HCT116 (cell line): Measurements from ENCODE around the gene MCF2L2. TPM values are rescaled to one million over a fixed set of nuclear protein-coding genes. Genes with fewer than 3 reads are reported as not detected.

ENCODE experiments used
- ATAC-seq: fragments of 200-7000 bp; cut with Tn5 transposase; 2 replicates; pipeline ENCODE4 v1.9.1; 2020; ENCODE audit warnings: mild to moderate bottlenecking, moderate library complexity
- BruUV-seq: library from RNA; stranded (reverse); fragments of 400-500 nt; replicated peaks from 2 replicates; lab custom pipeline; 2021; lab: Mats Ljungman, UMichigan
- CTCF ChIA-PET: fragments of 300-600 bp; sonication (Branson Sonifier 250); formaldehyde crosslinking; loops from one replicate; lab custom pipeline; 2021; ENCODE audit warnings: antibody characterized with exemption; lab: Charles Lee
- POLR2A ChIA-PET: fragments of 300-600, 350-600 bp; sonication (Branson Sonifier 250); formaldehyde crosslinking; loops from one replicate; lab custom pipeline; 2021; ENCODE audit warnings: antibody characterized with exemption; lab: Charles Lee
- RAD21 ChIA-PET, 2 experiments: fragments of 300-600 bp; sonication (Branson Sonifier 250); formaldehyde crosslinking; loops; one replicate each; lab custom pipeline; 2023; ENCODE audit warnings: low total read pairs in 2 of 2; ENCODE audit not compliant: uncharacterized antibody in 2 of 2, unreplicated experiment in 2 of 2, low non-redundant PET in 1 of 2; lab: Charles Lee
- DNase-seq: peaks from one replicate; pipeline ENCODE4 v3.0.0-alpha.2; 2010; ENCODE audit warnings: low read depth, low spot score
- H2AFZ ChIP-seq: fragments of 200-600 bp; shearing (Covaris generic), sonication (generic); 2 replicates; pipeline ENCODE4 v1.6.1; 2017; ENCODE audit warnings: low read depth, mixed run types, mixed read lengths, antibody characterized with exemption, low read length; ENCODE audit not compliant: poor library complexity, severe bottlenecking
- H3K27ac ChIP-seq: 2 replicates; pipeline ENCODE4 v1.5.1; 2012; ENCODE audit warnings: low read depth, low read length
- H3K27me3 ChIP-seq: fragments of 200-600 bp; sonication (generic); 2 replicates; pipeline ENCODE4 v1.6.1; 2016; ENCODE audit warnings: mixed run types, low read length, mixed read lengths; ENCODE audit not compliant: insufficient read depth
- H3K36me3 ChIP-seq, 2 experiments: fragments of 200-500 bp in 1 of 2; fragments of 200-600 bp in 1 of 2; sonication (Bioruptor generic) in 1 of 2; sonication (generic) in 1 of 2; 2 replicates each; pipeline versions ENCODE4 v1.5.1 to v1.6.1; 2014 to 2016; ENCODE audit warnings: low read length in 2 of 2, inconsistent platforms in 1 of 2, mixed read lengths in 1 of 2, mixed run types in 1 of 2; ENCODE audit not compliant: insufficient read depth in 2 of 2, control insufficient read depth in 1 of 2
- H3K4me1 ChIP-seq, 2 experiments: fragments of 200-600 bp in 1 of 2; sonication (generic) in 1 of 2; 2 replicates each; pipeline versions ENCODE4 v1.5.1 to v1.6.1; 2012 to 2017; ENCODE audit warnings: low read length in 2 of 2, inconsistent platforms in 1 of 2, mild to moderate bottlenecking in 1 of 2, mixed read lengths in 1 of 2, mixed run types in 1 of 2, moderate library complexity in 1 of 2; ENCODE audit not compliant: insufficient read depth in 2 of 2, control insufficient read depth in 1 of 2
- H3K4me2 ChIP-seq: fragments of 200-600 bp; sonication (generic); 2 replicates; pipeline ENCODE4 v1.6.1; 2017; ENCODE audit warnings: mixed run types, low read length, mixed read lengths
- H3K4me3 ChIP-seq, 2 experiments: fragments of 200-600 bp in 1 of 2; sonication (generic) in 1 of 2; replicated peaks in 1 of 2; 2 replicates each; pipeline ENCODE4 v1.5.1; 2011 to 2016; ENCODE audit warnings: low read length in 2 of 2, control low read depth in 1 of 2, low read depth in 1 of 2, mild to moderate bottlenecking in 1 of 2, mixed read lengths in 1 of 2, mixed run types in 1 of 2
- H3K79me2 ChIP-seq: fragments of 200-600 bp; sonication (generic); 2 replicates; pipeline ENCODE4 v1.6.1; 2017; ENCODE audit warnings: mild to moderate bottlenecking, mixed run types, low read length, moderate library complexity, mixed read lengths; ENCODE audit not compliant: insufficient read depth
- H3K9ac ChIP-seq: fragments of 200-600 bp; sonication (generic); 2 replicates; pipeline ENCODE4 v1.6.1; 2016; ENCODE audit warnings: low read length, mixed read lengths
- H3K9me2 ChIP-seq: fragments of 200-600 bp; sonication (generic), shearing (Covaris generic); 2 replicates; pipeline ENCODE4 v1.6.1; 2017; ENCODE audit warnings: mixed run types, mild to moderate bottlenecking, moderate library complexity; ENCODE audit not compliant: insufficient read depth
- H3K9me3 ChIP-seq, 2 experiments: fragments of 200-500 bp in 1 of 2; fragments of 200-600 bp in 1 of 2; sonication (Bioruptor generic) in 1 of 2; sonication (generic) in 1 of 2; 2 replicates each; pipeline ENCODE4 v1.6.1; 2014 to 2017; ENCODE audit warnings: low read length in 2 of 2, mixed read lengths in 2 of 2, inconsistent platforms in 1 of 2, low read depth in 1 of 2, mild to moderate bottlenecking in 1 of 2, mixed run types in 1 of 2, moderate library complexity in 1 of 2; ENCODE audit not compliant: control insufficient read depth in 1 of 2, insufficient read depth in 1 of 2
- H4K20me1 ChIP-seq: fragments of 200-600 bp; sonication (generic), shearing (Covaris generic); 2 replicates; pipeline ENCODE4 v1.6.1; 2017; ENCODE audit warnings: mixed run types, mild to moderate bottlenecking, moderate library complexity; ENCODE audit not compliant: insufficient read depth
- CBX3 ChIP-seq: IDR thresholded peaks from 2 replicates; pipeline ENCODE4 v1.6.1; 2012; ENCODE audit warnings: low read depth
- EGR1 ChIP-seq: IDR thresholded peaks from 2 replicates; pipeline ENCODE4 v1.6.1; 2012; ENCODE audit warnings: low read depth
- JUND ChIP-seq: IDR thresholded peaks from 2 replicates; pipeline ENCODE4 v1.6.1; 2012
- POLR2AphosphoS5 ChIP-seq: IDR thresholded peaks from 2 replicates; pipeline ENCODE4 v1.6.1; 2011; ENCODE audit warnings: mild to moderate bottlenecking, low read depth, low read length, moderate library complexity
- RAD21 ChIP-seq: IDR thresholded peaks from 2 replicates; pipeline ENCODE4 v1.6.1; 2012; ENCODE audit warnings: low read depth, mild to moderate bottlenecking
- intact Hi-C: fragments of 100-400 bp; cut with micrococcal nuclease; formaldehyde crosslinking; loops from 2 replicates; pipeline ENCODE4 v1.10.0; 2022
- total RNA-seq: library from RNA; stranded (reverse); gene quantifications from one replicate; pipeline ENCODE4 v1.2.1, GENCODE V29; 2021; ENCODE audit not compliant: unreplicated experiment
- TF ChIP-seq, protein P1 (sequence below): IDR thresholded peaks from 2 replicates; pipeline ENCODE4 v1.6.1; 2012; ENCODE audit warnings: low read depth

Gene MCF2L2
- total RNA-seq, 1 experiment from 2014 or later, result 1.5 TPM

DNA sequence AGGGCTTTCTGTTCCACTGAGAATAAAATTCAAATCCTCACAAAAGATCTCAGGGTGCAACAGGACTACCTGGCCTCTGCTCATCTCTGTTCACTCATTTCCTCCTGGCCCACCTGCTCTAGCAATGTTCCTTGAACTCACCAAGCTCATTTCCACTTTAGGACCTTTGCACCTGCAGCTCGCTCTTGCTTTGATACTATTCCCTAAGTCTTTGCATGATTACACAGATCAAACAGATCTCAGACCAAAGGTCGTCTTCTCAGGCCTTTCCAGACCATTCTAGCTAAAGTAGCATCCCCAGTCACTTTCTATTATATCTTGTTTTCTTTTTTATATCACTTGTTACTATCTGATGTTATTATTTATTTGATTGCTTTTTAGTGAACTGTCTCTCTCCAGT, 120.7 kb downstream of the MCF2L2 start:
- DNase-seq (no peak), ATAC-seq (no peak)
- intact Hi-C loops, result no loop called here
- CTCF ChIA-PET, result no interaction called here
- Histone ChIP-seq H3K27ac (no peak overlapping the region), H3K27me3 (no peaks in the 10 kb centered on the region), H3K9me2 (no peaks in the 10 kb centered on the region), H3K4me3 (no peak overlapping the region), H3K9ac (no peak overlapping the region), H3K4me2 (peak overlapping the region; percentile 24; the same call in 1 of the 2 replicates), H3K4me1 (peaks cover 0 to 12% of the 10 kb centered on the region in 2 experiments; a peak in 2 of 4 replicates), H3K9me3 (no peaks in the 10 kb centered on the region), H3K36me3 (no peaks in the 10 kb centered on the region), H4K20me1 (no peaks in the 10 kb centered on the region), H2AFZ (no peak overlapping the region), H3K79me2 (no peaks in the 10 kb centered on the region)
- POLR2A ChIA-PET, result interaction anchor here (0.9 kb wide), 1 partner anchor 9 kb away, joined by 3 read pairs; no protein-coding TSS in a partner anchor
- RAD21 ChIA-PET, result no interaction called here
- TF ChIP-seq EGR1 (no peak), CBX3 (no peak), POLR2AphosphoS5 (no peak), RAD21 (no peak), JUND (no peak)
- TF ChIP-seq, protein P1, sequence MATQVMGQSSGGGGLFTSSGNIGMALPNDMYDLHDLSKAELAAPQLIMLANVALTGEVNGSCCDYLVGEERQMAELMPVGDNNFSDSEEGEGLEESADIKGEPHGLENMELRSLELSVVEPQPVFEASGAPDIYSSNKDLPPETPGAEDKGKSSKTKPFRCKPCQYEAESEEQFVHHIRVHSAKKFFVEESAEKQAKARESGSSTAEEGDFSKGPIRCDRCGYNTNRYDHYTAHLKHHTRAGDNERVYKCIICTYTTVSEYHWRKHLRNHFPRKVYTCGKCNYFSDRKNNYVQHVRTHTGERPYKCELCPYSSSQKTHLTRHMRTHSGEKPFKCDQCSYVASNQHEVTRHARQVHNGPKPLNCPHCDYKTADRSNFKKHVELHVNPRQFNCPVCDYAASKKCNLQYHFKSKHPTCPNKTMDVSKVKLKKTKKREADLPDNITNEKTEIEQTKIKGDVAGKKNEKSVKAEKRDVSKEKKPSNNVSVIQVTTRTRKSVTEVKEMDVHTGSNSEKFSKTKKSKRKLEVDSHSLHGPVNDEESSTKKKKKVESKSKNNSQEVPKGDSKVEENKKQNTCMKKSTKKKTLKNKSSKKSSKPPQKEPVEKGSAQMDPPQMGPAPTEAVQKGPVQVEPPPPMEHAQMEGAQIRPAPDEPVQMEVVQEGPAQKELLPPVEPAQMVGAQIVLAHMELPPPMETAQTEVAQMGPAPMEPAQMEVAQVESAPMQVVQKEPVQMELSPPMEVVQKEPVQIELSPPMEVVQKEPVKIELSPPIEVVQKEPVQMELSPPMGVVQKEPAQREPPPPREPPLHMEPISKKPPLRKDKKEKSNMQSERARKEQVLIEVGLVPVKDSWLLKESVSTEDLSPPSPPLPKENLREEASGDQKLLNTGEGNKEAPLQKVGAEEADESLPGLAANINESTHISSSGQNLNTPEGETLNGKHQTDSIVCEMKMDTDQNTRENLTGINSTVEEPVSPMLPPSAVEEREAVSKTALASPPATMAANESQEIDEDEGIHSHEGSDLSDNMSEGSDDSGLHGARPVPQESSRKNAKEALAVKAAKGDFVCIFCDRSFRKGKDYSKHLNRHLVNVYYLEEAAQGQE, result no peak
- no TSS peak for BruUV-seq
